Measurements from ENCODE around the gene HSPA12A.

HSPA12A gene, protein sequence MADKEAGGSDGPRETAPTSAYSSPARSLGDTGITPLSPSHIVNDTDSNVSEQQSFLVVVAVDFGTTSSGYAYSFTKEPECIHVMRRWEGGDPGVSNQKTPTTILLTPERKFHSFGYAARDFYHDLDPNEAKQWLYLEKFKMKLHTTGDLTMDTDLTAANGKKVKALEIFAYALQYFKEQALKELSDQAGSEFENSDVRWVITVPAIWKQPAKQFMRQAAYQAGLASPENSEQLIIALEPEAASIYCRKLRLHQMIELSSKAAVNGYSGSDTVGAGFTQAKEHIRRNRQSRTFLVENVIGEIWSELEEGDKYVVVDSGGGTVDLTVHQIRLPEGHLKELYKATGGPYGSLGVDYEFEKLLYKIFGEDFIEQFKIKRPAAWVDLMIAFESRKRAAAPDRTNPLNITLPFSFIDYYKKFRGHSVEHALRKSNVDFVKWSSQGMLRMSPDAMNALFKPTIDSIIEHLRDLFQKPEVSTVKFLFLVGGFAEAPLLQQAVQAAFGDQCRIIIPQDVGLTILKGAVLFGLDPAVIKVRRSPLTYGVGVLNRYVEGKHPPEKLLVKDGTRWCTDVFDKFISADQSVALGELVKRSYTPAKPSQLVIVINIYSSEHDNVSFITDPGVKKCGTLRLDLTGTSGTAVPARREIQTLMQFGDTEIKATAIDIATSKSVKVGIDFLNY

DNA sequence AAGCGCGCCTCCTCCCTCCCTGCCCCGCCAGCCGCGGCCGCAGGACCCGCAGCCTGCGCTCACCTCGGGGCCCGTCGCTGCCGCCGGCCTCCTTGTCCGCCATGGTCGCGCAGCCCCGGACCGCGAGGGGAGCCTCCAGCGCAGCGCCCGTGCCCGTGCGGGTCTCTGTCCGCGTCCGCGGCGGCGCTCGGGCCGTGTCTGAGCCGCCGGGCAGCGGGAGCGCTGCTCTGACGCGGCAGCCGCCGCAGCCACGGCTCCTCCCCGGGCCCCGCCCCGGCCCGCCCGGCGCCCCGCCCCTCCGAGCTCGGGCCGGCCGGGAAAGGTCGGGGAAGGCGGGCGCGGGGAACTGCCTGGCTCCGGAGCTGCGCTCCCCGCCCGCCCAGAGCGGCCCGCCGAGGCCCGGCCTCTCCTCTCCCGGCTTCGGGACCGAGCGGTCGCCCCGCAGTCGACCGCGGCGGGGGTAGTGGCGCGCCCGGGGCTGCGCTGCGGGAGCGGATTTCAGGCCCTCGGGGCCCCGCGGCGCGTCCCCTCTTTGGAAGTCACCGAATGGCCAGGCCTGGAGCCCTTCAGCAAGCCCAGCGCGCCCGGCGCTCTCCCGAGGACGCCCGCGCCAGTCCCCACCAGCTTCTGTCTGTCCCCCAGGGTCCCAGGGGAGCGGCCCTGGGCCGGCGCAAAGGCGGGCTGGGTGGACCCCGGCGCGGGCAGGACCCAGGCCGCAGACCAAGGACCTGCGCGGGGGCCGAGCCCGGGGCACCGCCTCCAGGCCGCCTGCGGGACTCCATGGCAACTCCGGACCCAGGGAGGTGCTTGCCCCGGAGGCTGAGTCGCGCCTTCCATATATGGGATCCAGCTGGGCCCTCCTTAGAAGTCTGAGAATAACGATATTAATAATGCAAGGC is at the start of gene HSPA12A:
Gene HSPA12A (minus strand): TSS at position 200 of the 899 bp plus-strand sequence. CDS start 97 bp downstream, at position 103.
- DNase-seq (ENCODE audit: low spot score): peak; percentile 20

DNA sequence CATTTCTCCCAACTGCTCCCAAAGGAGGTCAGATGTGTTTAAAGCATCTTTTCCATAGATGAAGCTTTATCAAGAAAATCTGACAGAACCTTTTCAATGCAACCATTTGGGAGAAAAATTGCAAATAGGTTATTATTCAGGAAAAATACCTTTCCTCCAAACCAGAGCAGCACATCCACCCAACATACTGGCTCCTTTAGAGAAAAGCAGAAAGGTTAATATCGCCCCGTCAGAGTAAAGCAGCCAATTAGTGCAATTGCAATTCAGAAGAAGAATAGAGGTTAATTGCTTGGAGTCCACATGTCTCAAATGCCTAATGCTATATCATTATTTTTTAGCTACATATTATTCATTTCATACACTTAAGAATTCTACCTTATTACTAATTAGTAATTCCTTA is 48.9 kb upstream of the HSPA12A start:
- DNase-seq (ENCODE audit: low spot score): no peak

DNA sequence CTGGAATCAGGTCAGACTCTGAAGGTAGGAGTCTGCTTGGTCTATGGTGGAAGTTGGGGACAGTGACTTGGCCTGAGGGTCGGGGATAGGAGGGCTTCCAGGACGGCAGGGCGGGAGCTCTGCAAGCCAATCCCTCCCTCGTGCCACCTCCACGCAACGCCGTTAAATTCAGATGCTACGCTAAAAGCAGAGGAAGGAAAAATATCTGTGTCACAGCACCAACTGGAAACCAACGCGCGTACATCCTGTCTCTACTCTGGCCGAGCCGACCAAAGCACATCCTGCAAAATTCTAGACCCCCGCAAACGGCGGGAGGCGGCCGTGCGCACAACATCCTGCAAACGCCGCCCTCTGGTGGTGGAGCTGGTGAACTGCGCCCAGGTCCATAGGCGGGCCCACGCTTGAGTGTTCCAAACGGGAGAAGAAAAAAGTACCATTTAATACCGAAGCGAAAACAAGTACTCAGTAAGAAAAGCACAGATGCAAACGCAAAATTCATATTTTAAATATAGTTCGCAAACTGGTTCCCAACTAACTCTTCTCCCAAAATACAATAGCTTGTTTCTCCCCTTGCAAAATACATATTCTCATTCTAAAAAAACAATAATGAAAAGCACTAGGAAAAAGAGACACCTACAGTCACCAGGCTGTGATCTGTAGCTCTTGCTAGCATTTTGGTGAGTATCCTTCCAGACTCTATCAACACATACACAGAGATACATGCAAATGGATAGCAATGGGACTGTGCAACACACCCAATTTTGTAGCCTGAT is 45.7 kb upstream of the HSPA12A start:
- DNase-seq (ENCODE audit: low spot score): peak; percentile 66

DNA sequence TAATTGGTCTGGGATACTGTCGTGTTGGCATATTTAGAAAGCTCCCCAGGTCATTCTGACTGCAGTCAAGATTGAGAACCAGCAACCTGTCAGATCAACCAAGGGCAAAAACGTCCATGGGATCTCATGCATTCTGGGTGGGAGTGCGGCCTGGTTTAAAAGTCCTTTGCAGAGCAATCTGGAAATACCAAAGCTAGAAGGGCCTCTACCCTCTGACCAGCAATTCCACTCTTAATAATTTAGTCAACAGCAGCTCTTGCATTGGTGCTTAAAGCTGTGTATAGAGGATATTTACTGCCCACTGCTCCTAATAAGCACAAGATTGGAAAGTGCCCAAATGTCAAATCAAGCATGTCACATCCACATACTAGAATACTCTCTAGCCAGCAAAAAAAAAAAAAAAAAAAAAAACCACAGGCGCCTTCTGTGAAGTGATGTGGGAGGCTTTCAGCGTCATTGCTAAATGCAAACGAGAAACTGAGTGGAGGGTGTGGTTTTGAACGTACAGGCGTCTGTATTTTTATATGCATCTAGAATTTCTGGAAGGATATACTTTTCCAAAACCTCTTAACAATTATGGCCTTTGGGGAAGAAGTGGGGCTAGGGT is 44.8 kb upstream of the HSPA12A start:
- no peak for DNase-seq (ENCODE audit: low spot score)

DNA sequence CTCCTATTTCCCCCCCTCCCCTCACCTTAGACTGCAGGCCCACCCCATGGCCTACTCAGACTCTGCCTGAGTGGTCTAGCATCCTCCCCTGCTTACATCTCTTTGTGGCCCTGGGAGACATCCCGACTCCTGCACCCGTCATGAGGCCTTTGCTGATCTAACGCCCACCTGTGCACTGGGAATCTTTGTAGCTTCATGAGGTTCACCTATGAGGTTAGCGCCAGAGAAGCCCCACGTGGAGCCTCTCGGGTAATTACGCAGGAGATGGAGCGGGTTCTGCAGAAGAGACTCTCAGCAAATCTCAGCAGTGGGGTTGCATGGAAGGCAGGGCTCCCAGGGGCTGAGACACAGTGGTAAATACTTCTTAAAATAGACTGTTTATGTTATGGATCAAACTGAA is 43.5 kb upstream of the HSPA12A start:
- no peak for DNase-seq (ENCODE audit: low spot score)

DNA sequence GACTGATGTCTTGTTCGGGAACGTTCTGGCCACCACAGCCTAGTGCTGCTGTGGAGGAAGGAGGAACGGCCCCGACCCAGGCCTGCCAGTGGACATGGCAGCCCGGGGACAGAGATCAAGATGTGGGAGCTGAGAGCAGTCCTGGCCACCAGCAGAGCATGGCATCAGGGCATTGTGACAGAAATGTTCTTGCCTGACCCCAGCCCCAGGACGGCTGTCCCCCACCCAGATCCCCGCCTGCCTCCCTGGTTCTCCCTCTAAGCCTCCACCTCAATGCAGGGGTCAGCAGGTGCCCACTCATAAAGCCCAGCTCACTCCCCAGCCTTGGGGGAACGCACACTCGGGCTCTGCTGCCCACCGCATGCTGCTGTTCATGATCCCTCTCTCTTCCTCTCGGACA is 42.9 kb upstream of the HSPA12A start:
- no peak for DNase-seq (ENCODE audit: low spot score)

DNA sequence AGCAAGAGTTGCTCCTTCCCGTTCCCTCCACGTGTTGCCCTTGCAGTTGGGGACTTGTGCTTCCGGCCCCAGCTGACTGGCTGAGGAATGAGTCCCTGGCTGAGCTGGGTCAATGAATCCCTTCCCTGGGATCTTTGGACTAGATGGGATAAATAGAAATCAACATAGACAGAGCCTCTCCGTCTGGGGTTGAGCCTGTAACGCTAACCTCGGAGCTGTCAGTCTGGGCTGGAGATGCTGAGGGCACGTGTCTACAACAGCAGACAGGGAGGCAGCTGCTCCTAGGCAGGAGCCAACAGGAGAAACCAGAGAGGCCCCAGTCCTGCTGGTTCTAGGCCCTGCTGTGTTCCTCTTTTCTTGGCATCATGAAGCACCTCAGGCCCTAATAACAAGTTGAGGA is 42.3 kb upstream of the HSPA12A start:
- DNase-seq (ENCODE audit: low spot score): no peak

DNA sequence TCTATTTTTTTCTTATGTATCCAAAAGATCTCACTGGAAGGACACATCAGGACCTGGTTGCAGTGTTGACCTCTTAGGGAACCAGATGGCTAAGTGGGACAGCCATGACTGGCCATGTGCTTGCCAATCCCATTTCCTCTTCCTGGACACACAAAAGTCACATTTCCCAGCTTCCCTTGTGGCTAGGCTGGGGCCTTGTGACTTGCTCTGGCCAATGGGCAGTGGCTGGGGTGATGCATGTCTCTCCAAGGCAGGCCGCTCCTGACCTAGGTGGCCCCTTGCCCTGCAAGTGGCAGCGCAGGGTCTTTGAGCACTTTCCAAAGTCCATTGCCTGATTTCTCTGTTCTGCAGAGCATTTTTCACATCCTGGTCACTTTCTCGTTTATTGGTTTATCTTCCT is 41.7 kb upstream of the HSPA12A start:
- no peak for DNase-seq (ENCODE audit: low spot score)

DNA sequence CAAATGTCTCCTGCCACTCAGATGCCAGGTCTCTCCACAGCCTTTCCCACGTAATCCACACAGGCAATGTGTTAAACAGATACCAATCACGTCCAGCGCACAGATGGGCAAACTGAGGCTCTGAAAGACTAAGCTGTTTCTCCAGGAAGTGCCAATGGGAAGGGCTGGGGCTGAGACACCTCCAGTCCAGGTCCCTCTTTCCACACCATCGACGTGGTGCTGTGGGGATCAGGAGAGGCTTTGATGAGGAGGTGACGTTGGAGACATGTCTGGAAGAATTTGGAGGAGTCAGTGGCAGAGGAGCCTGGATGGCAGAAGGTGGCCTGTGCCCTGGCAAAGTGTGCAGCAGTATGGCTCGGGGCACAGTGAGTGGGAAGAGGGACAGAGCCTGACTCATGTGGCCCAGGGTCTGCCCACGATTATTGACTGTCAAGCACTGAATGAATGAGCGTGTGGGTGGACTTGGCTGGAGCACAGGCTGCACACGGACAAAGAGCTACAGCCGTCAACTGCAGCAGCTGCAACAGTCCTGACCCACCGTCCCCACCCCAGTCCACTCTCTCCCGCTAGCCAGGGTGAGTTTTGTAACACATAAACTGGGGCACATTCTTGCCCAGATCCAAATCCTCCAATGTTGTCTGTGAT is 40.8 kb upstream of the HSPA12A start:
- DNase-seq (ENCODE audit: low spot score): no peak

DNA sequence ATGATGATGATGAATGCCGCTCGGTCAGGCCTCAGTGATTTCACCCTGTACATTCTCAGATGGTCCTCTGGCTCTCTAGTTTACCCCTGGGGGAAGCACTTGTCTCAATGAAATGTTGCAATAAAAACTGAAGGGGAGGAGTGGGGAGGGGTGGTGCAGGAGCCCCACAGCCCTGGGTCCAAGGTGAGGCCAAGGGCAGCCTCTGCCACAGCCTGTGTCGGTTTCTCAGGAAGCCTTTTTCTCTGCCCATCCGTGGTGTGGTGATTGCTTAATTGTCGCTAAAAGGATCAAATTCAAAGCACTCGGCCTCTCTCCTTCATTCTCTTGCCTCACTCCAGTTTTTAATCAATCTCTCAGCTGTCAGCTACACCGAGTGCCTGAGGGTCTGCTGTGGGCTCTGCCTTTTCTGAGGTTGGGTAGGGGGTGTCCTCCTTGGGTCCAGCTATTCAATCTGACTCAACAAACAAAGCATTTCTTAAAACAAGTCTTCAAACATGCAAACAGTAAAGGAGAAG is 39.1 kb upstream of the HSPA12A start:
- no peak for DNase-seq (ENCODE audit: low spot score)

DNA sequence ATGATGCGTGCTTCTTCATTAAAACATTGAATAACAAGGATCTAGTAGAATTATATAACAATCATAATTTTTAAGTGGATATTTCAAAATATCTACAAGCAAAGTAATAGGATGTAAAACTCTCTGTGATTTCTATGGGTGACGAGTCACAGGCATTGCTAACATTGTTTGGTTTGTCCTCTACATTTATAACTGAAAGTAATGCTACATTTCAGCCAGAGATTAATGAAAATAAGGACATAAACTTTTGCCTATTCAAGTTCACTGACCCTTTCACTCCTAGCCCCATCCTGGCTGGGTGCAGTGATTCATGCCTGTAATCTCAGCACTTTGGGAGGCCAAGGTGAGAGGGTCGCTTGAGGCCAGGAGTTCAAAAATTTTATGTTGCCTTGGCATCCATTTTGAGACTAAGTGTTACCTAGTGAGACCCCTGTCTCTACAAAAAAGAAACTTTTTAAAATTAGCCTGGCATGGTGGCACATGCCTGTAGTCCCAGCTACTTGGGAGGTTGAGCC is 38.4 kb upstream of the HSPA12A start:
- no peak for DNase-seq (ENCODE audit: low spot score)

DNA sequence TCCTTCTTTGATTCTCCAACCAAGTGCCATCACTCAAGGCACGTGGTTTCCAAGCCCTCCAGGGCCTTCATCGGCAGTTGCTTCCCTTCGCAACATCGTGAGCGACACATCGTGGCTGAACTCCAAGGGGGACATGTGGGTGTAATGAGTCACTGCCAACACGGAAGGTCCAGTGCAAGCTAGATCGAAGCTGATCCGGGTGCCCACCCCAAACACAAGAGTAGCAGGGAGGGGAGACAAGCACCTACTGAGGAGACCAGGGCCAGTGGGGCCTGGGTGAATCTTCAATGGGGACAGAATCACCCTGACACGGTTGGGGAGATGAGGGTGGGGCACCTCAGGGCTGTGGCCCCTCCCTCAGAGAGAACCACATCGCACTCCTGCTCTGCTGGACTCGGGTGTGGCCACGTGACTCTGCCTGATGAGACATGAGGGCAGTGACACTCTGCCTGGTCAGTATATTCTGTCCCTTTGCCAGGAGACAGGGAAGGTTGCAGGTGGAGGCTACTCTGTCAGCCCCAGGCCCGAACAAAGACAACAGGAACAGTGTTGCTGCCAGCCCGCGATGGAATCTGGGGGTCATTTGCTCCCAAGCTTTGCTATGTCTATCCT is 36.8 kb upstream of the HSPA12A start:
- DNase-seq (ENCODE audit: low spot score): no peak

DNA sequence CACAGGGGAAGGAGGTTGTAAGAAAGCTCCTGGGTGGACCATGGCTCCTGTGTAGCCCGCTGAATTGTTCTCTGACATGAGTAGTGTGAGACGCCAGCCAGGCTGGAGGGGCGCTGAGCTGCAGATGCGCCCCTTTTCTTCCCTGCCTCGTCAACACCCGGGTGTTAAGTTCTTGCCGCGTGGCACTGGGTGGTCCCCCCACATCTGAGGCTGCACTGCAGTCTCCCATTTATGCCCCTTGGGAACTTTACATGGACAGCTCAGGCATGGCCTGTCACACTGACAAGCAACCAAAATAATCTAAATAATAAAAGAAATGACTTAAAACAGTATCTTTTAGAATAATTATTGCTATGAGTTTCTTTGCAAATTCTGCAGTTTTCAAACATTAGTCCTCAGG is 34.6 kb upstream of the HSPA12A start:
- DNase-seq (ENCODE audit: low spot score): no peak

DNA sequence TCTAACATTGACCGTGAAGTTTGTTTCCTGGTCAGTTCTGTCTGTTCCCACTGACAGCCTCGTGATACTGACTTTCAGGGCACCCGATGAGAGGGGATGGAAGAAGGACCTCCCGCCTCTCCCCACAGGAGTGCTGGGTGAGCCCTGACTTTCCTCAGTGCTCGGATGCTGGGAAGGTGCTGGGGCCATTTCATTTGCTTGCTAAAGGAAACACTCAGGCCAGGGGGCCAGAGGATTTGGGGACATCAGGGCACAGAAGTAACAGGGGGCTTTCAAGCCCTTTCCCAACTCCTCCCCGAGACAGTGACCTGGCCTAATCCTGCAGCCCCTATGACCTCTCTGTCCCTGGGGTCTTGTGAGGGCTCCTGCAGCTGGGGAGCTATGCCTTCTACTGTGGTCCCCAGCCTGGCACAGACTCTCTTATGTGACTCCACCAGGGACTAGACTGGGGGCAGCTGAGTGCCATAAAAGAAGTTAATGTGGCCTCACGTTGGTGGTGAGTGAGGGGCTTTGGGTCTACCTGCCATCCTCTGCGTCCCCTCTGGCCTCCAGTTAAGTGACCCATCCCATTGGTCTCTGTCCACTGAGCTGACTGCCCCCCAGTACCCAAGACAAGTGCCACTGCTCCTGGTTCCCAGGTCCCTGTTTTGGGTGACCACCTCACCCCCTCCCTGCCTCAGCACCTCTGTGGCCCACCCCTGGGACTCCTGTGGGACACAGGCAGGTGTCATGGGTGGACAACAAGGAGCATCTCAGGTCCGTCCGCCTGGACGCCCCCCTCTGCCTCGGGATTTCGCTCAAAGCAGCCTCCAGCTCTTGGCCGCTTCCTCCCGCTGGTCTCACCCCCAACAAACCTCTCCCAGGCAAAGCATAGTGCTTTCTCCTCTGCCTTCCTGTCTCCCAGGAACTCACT is 33.4 kb upstream of the HSPA12A start:
- DNase-seq (ENCODE audit: low spot score): no peak

DNA sequence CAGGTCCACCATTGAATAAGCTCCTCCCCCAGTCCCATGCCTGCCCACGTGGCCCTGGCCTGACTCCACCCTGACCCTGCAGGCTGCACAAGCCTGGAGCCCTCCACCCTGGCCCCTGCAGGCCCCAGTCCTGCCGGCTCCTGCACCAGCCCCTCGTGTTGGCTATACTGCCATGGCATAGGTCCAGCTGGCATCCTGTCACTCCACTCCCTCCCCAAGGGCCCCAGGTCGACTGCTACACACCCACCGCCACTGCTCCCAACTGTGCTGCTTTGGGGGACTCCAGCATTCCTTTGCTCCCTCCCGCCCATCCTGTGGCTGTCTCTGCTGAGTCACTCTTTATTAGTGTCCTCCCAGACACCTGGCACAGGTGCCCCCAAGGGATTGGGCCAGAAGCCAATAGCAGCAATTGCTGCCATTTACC is 32.4 kb upstream of the HSPA12A start:
- no peak for DNase-seq (ENCODE audit: low spot score)

DNA sequence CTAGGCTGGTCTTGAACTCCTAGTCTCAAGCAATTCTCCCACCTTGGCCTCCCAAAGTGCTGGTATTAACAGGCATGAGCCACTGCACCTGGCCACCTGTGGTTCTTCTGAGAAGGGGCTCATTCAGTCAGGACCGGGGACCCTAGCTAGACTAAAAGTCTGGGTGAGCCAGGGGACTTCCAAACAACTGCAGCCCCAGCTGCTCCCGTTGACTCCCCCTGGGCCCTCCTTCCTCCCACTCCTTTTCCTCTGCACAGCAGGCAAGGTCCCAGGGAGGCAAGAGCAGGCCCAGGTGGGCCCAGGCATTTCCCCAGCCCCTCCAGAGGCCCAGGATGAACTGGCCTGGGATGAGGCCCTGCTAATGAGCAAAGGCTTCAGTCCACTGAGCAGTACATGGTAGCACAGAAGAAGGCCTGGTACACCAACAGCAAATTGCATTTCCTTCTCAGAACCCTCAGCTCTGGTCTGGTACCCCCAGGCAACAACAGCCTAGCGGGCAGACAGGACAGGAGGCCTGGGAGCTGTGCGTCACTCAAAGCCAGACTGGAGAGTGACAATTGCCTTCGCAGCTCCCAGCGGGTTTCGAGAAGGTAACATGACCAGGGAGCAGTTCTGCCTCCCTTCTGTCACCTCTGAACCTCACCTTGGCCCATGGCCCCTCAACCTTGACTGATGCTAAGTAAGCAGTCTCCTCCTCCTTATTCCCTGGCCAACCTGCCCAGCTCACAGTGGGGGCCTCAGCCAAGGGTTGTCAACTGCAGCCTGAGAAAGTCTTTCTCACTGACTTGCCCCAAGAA is 30.7 kb upstream of the HSPA12A start:
- DNase-seq (ENCODE audit: low spot score): no peak

DNA sequence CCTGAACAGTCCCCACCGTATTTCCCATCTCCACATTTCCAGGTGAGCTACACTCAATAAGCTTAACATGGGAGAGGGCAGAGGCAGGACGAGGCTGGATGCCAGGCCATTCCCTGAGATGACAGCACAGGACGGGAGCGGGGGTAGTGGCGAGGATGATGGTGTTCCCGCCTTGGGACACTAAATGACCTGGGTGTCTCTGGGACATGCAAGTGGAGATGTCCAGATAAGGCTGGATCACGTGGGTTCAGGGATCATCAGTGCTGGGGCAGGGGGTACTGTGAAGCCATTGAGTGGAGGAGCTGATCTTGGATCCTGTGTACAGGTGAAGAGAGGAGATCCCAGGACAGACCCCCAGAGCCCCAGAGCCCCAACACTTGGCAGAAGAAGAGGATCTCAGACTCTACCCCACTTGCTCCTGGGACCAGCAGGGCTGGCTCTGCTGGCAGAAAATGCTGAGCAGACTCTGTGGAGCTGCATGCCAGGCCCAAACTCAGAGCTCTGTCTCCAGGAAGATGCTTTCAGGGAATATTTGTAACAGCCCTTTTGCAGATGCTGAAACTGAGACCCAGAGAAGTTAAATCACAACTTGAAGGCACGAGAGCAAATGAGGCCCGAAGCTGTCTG is 29.7 kb upstream of the HSPA12A start:
- DNase-seq (ENCODE audit: low spot score): no peak
